Keratinocyte (primary cell): Measurements from ENCODE around the gene RGS10.

Source experiments
- CTCF ChIP-seq, 3 experiments: IDR thresholded peaks in 1 of 3; conservative IDR thresholded peaks in 1 of 3; optimal IDR thresholded peaks in 1 of 3; 2 replicates in 2 of 3; 3 replicates in 1 of 3; pipeline versions ENCODE3 to v1.5.1; 2011; ENCODE audit warnings: low read length in 3 of 3, mild to moderate bottlenecking in 3 of 3, moderate library complexity in 2 of 3, control low read depth in 1 of 3, inconsistent platforms in 1 of 3; ENCODE audit not compliant: insufficient read depth in 2 of 3; ENCODE audit errors: extremely low read depth in 1 of 3
- EZH2 ChIP-seq: IDR thresholded peaks from one replicate; pipeline ENCODE4 v1.6.1; 2012; ENCODE audit warnings: inconsistent platforms, mild to moderate bottlenecking, low read length, moderate library complexity

DNA sequence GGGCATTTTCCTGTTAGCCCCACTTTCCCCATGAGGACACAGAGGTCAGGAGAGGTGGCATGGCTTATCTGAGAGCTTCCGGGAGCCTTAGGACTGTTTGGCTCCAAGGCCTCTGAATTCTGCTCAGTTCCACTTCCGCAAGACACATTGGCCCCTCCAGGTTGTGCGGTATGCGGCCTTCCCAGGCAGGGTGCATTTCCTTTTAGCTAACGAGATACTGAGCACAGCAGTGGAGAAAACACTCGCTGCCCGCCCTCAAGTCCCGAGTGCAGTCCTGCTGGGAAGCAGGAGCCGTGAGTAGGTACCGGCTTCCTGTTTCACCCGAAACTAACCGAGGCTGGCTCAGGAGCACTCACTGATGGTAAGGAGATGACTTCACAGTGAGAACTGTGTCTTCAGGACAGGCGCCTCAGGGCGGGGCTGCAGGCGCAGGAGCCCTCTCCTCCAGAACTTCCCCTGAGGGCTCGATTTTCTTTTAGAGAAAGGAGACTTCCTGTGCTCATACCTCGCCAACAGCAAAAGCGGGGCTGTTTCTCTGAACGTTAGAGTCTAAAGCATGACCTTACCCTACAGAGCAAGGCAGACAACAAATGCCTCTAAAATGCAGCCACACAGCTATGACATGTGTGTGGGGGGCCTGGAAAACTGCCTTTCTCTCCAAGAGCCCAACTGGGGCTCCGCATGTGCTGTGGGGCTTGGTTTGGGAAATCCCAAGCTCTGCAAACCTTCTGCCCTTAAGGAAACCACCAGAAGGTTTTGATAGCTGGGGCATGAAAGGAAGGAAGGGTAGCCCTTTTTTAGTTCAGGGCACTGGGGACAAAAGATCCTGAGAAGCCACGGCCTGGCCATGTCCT lies 25.9 kb downstream of the RGS10 start:
- TF ChIP-seq CTCF (optimal IDR thresholded peaks at IDR 0.05 in 1 of 3, IDR thresholded peaks at IDR 0.05 in 1 of 3, conservative IDR thresholded peaks at IDR 0.05 in 1 of 3; ENCODE audit: extremely low read depth in 1 of 3, insufficient read depth in 2 of 3, low read length in 3 of 3), result no peak
- TF ChIP-seq EZH2, result no peak
